AG04449 (cell line): Measurements from ENCODE around the gene CNTN4.

Source experiments
- CTCF ChIA-PET: fragments of 350-600 bp; formaldehyde crosslinking; extraction: SDS; loops from one replicate; lab custom pipeline; 2021; ENCODE audit warnings: antibody characterized with exemption; lab: Yijun Ruan, JAX
- POLR2A ChIA-PET: fragments of 400-600, 350-600 bp; formaldehyde crosslinking; extraction: SDS; loops from one replicate; lab custom pipeline; 2020; ENCODE audit warnings: antibody characterized with exemption, inconsistent platforms; lab: Yijun Ruan, JAX
- DNase-seq: peaks from one replicate; pipeline ENCODE4 v3.0.0-alpha.2; 2010; ENCODE audit warnings: low read depth, low spot score
- H3K4me3 ChIP-seq: 2 replicates; pipeline ENCODE4 v1.5.1; 2011; ENCODE audit warnings: low read depth, mild to moderate bottlenecking, control low read depth, low read length
- CTCF ChIP-seq: IDR thresholded peaks from one replicate; pipeline ENCODE4 v1.5.1; 2011; ENCODE audit warnings: mild to moderate bottlenecking, moderate library complexity, low read length, control low read depth, inconsistent platforms; ENCODE audit not compliant: insufficient read depth; ENCODE audit errors: missing control alignments

CNTN4 gene

GRCh38 chr3:2876362-2876761 lies 777.7 kb downstream of the CNTN4 start:
- no peak for TF ChIP-seq CTCF
- CTCF ChIA-PET = no interaction called here
- no peak for DNase-seq
- H3K4me3 ChIP-seq = no peak overlapping the region
- POLR2A ChIA-PET = no interaction called here

GRCh38 chr3:2879023-2879422 lies 780.4 kb downstream of the CNTN4 start:
- H3K4me3 ChIP-seq = no peak overlapping the region
- CTCF ChIA-PET = no interaction called here
- TF ChIP-seq CTCF = no peak
- POLR2A ChIA-PET = no interaction called here
- DNase-seq = no peak

- CTCF ChIA-PET = no interaction called here
- no peak overlapping the region for H3K4me3 ChIP-seq
- DNase-seq = no peak
- POLR2A ChIA-PET = no interaction called here
- no peak for TF ChIP-seq CTCF
Observed at GRCh38 chr3:2879587-2879986, 780.9 kb downstream of the CNTN4 start.

- no peak for TF ChIP-seq CTCF
- ChIA-PET CTCF (no interaction called here), POLR2A (no interaction called here)
- H3K4me3 ChIP-seq = no peak overlapping the region
- no peak for DNase-seq
Observed at GRCh38 chr3:2880218-2880756, 781.6 kb downstream of the CNTN4 start.

- DNase-seq = no peak
- H3K4me3 ChIP-seq = no peak overlapping the region
- POLR2A ChIA-PET = no interaction called here
- CTCF ChIA-PET = no interaction called here
- no peak for TF ChIP-seq CTCF
Observed at GRCh38 chr3:2883283-2883682, 784.6 kb downstream of the CNTN4 start.

- no peak overlapping the region for H3K4me3 ChIP-seq
- POLR2A ChIA-PET = no interaction called here
- no peak for TF ChIP-seq CTCF
- CTCF ChIA-PET = no interaction called here
- DNase-seq = no peak
Observed at GRCh38 chr3:2888592-2888991, 789.9 kb downstream of the CNTN4 start.

- DNase-seq = no peak
- POLR2A ChIA-PET = no interaction called here
- CTCF ChIA-PET = no interaction called here
- no peak for TF ChIP-seq CTCF
- H3K4me3 ChIP-seq = no peak overlapping the region
Observed at GRCh38 chr3:2889736-2890135, 791.1 kb downstream of the CNTN4 start.
